Keratinocyte (primary cell): Measurements from ENCODE around the gene HMGCS2. TPM values are rescaled to one million over a fixed set of nuclear protein-coding genes. Genes with fewer than 3 reads are reported as not detected.

ENCODE experiments used
- DNase-seq: peaks from one replicate; pipeline ENCODE4 v3.0.0-alpha.2; 2011; ENCODE audit warnings: low read depth, missing footprints, low spot score
- FAIRE-seq: peaks from 2 replicates; lab custom pipeline; 2011; peaks lifted over from hg19 to GRCh38; lab: Jason Lieb, UNC
- H2AFZ ChIP-seq: 2 replicates; pipeline ENCODE4 v1.6.0; 2012; ENCODE audit warnings: low read length, control low read depth, inconsistent platforms; ENCODE audit not compliant: control insufficient read depth
- H3K27ac ChIP-seq: 2 replicates; pipeline ENCODE4 v1.5.1; 2011; ENCODE audit warnings: low read length; ENCODE audit not compliant: control insufficient read depth, insufficient read depth
- H3K27me3 ChIP-seq: 3 replicates; pipeline ENCODE4 v1.6.0; 2011; ENCODE audit warnings: low read length; ENCODE audit not compliant: control insufficient read depth, insufficient read depth; ENCODE audit errors: extremely low read depth
- H3K36me3 ChIP-seq, 2 experiments: 2 replicates in 1 of 2; 3 replicates in 1 of 2; pipeline ENCODE4 v1.5.1; 2011; ENCODE audit warnings: low read length in 2 of 2, mild to moderate bottlenecking in 1 of 2; ENCODE audit not compliant: control insufficient read depth in 2 of 2, insufficient read depth in 2 of 2; ENCODE audit errors: extremely low read depth in 1 of 2
- H3K4me1 ChIP-seq: 3 replicates; pipeline ENCODE4 v1.5.1; 2011; ENCODE audit warnings: low read length; ENCODE audit not compliant: control insufficient read depth, insufficient read depth; ENCODE audit errors: extremely low read depth
- H3K4me2 ChIP-seq: 3 replicates; pipeline ENCODE4 v1.6.0; 2011; ENCODE audit warnings: low read depth, low read length; ENCODE audit not compliant: control insufficient read depth, insufficient read depth; ENCODE audit errors: extremely low read depth
- H3K4me3 ChIP-seq, 3 experiments: fragments of 200-600 bp in 1 of 3; sonication (generic) in 1 of 3; 2 replicates in 2 of 3; 3 replicates in 1 of 3; pipeline ENCODE4 v1.5.1; 2011 to 2016; ENCODE audit warnings: low read length in 3 of 3, mild to moderate bottlenecking in 3 of 3, control low read depth in 2 of 3, inconsistent platforms in 1 of 3, low read depth in 1 of 3, mixed read lengths in 1 of 3, mixed run types in 1 of 3, moderate library complexity in 1 of 3; ENCODE audit not compliant: control insufficient read depth in 2 of 3, insufficient read depth in 2 of 3; ENCODE audit errors: extremely low read depth in 1 of 3
- H3K79me2 ChIP-seq: 2 replicates; pipeline ENCODE4 v1.6.0; 2012; ENCODE audit warnings: low read length; ENCODE audit not compliant: control insufficient read depth, insufficient read depth
- H3K9ac ChIP-seq: 3 replicates; pipeline ENCODE4 v1.6.0; 2011; ENCODE audit warnings: low read length; ENCODE audit not compliant: control insufficient read depth, insufficient read depth; ENCODE audit errors: extremely low read depth
- H3K9me1 ChIP-seq: 3 replicates; pipeline ENCODE4 v1.6.0; 2011; ENCODE audit warnings: low read length; ENCODE audit not compliant: control insufficient read depth, insufficient read depth; ENCODE audit errors: extremely low read depth
- H3K9me3 ChIP-seq: 2 replicates; pipeline ENCODE4 v1.5.1; 2012; ENCODE audit warnings: low read depth, low read length; ENCODE audit not compliant: control insufficient read depth
- H4K20me1 ChIP-seq: 3 replicates; pipeline ENCODE4 v1.6.0; 2011; ENCODE audit warnings: low read length; ENCODE audit not compliant: control insufficient read depth, insufficient read depth; ENCODE audit errors: extremely low read depth
- CTCF ChIP-seq, 3 experiments: IDR thresholded peaks in 1 of 3; conservative IDR thresholded peaks in 1 of 3; optimal IDR thresholded peaks in 1 of 3; 2 replicates in 2 of 3; 3 replicates in 1 of 3; pipeline versions ENCODE3 to v1.5.1; 2011; ENCODE audit warnings: low read length in 3 of 3, mild to moderate bottlenecking in 3 of 3, moderate library complexity in 2 of 3, control low read depth in 1 of 3, inconsistent platforms in 1 of 3; ENCODE audit not compliant: insufficient read depth in 2 of 3; ENCODE audit errors: extremely low read depth in 1 of 3
- EZH2 ChIP-seq: IDR thresholded peaks from one replicate; pipeline ENCODE4 v1.6.1; 2012; ENCODE audit warnings: inconsistent platforms, mild to moderate bottlenecking, low read length, moderate library complexity
- dilution Hi-C: fragments of 300-500 bp; cut with MboI; formaldehyde crosslinking; loops from one replicate; pipeline ENCODE4 v1.7.0; 2020; ENCODE audit warnings: low sequenced_read_pairs; ENCODE audit not compliant: extremely low pct_ligation_motif_present
- polyA plus RNA-seq, 5 experiments: library from polyadenylated mRNA; depleted of rRNA in 3 of 5; stranded (reverse) in 3 of 5; stranded (forward) in 1 of 5; unstranded in 1 of 5; fragments of >200 nt; gene quantifications; 1 replicate in 1 of 5; 2 replicates in 3 of 5; 3 replicates in 1 of 5; pipeline versions ENCODE4 v1.2.1 to v1.2.3, GENCODE V29; 2011 to 2012; ENCODE audit warnings: missing spikeins in 2 of 5, low read depth in 1 of 5, low replicate concordance in 1 of 5

HMGCS2 gene
- polyA plus RNA-seq, 1 donor (not counting 4 experiments of a cell fraction or from before 2014, with no cell fraction given) = not detected

- Histone ChIP-seq H3K4me3 (no peak overlapping the region), H2AFZ (no peak overlapping the region), H3K9ac (no peak overlapping the region), H3K9me1 (no peaks in the 10 kb centered on the region), H3K27ac (no peak overlapping the region), H4K20me1 (peaks cover 5% of the 10 kb centered on the region), H3K4me2 (no peak overlapping the region), H3K36me3 (peaks cover 0 to 37% of the 10 kb centered on the region in 2 experiments), H3K27me3 (no peaks in the 10 kb centered on the region), H3K9me3 (no peaks in the 10 kb centered on the region), H3K4me1 (peaks cover 4% of the 10 kb centered on the region), H3K79me2 (no peaks in the 10 kb centered on the region)
- dilution Hi-C loops = no loop called here
- TF ChIP-seq EZH2 (no peak), CTCF (optimal IDR thresholded peaks at IDR 0.05 in 1 of 3, IDR thresholded peaks at IDR 0.05 in 1 of 3, conservative IDR thresholded peaks at IDR 0.05 in 1 of 3; ENCODE audit: extremely low read depth in 1 of 3, insufficient read depth in 2 of 3, low read length in 3 of 3) (no peak)
- FAIRE-seq = no peak
- DNase-seq = no peak
Observed at GRCh38 chr1:119735217-119735616, 33.5 kb downstream of the HMGCS2 start.

GRCh38 chr1:119733754-119734153 lies 35.0 kb downstream of the HMGCS2 start:
- no peak for FAIRE-seq
- Histone ChIP-seq H3K9ac (no peak overlapping the region), H4K20me1 (peaks cover 5% of the 10 kb centered on the region), H3K4me2 (no peak overlapping the region), H3K79me2 (no peaks in the 10 kb centered on the region), H3K36me3 (peaks cover 1 to 47% of the 10 kb centered on the region in 2 experiments), H2AFZ (no peak overlapping the region), H3K9me3 (no peaks in the 10 kb centered on the region), H3K4me3 (no peak overlapping the region), H3K27me3 (no peaks in the 10 kb centered on the region), H3K4me1 (peaks cover 4% of the 10 kb centered on the region), H3K9me1 (no peaks in the 10 kb centered on the region), H3K27ac (no peak overlapping the region)
- TF ChIP-seq EZH2 = no peak
- no peak for TF ChIP-seq CTCF (optimal IDR thresholded peaks at IDR 0.05 in 1 of 3, IDR thresholded peaks at IDR 0.05 in 1 of 3, conservative IDR thresholded peaks at IDR 0.05 in 1 of 3; ENCODE audit: extremely low read depth in 1 of 3, insufficient read depth in 2 of 3, low read length in 3 of 3)
- dilution Hi-C loops = no loop called here
- DNase-seq = no peak
